Measurements from ENCODE around the gene ALDH5A1.

ALDH5A1 gene

GRCh38 chr6:24524805-24525204, 30.0 kb downstream of the ALDH5A1 start:
- peak; percentile 29 for DNase-seq (ENCODE audit: low read depth, low spot score)

- no peak for DNase-seq (ENCODE audit: low read depth, low spot score)
These were observed 35.2 kb downstream of the ALDH5A1 start for GRCh38 chr6:24529985-24530384.

- DNase-seq (ENCODE audit: low read depth, low spot score): no peak
These were observed 39.6 kb downstream of the ALDH5A1 start for GRCh38 chr6:24534329-24534728.

GRCh38 chr6:24535210-24535609, 40.4 kb downstream of the ALDH5A1 start:
- DNase-seq (ENCODE audit: low read depth, low spot score): no peak

GRCh38 chr6:24536466-24536865, 41.7 kb downstream of the ALDH5A1 start:
- DNase-seq (ENCODE audit: low read depth, low spot score): no peak

GRCh38 chr6:24537082-24537699, 42.4 kb downstream of the ALDH5A1 start:
- no peak for DNase-seq (ENCODE audit: low read depth, low spot score)

GRCh38 chr6:24537771-24538385, 43.1 kb downstream of the ALDH5A1 start:
- DNase-seq (ENCODE audit: low read depth, low spot score): no peak

GRCh38 chr6:24539416-24539815, 44.6 kb downstream of the ALDH5A1 start:
- no peak for DNase-seq (ENCODE audit: low read depth, low spot score)

- no peak for DNase-seq (ENCODE audit: low read depth, low spot score)
These were observed 45.4 kb downstream of the ALDH5A1 start for GRCh38 chr6:24540197-24540596.

- DNase-seq (ENCODE audit: low read depth, low spot score): no peak
These were observed 48.9 kb downstream of the ALDH5A1 start for GRCh38 chr6:24543683-24544082.

- no peak for DNase-seq (ENCODE audit: low read depth, low spot score)
These were observed 50.4 kb downstream of the ALDH5A1 start for GRCh38 chr6:24545183-24545582.

GRCh38 chr6:24545691-24546090, 50.9 kb downstream of the ALDH5A1 start:
- DNase-seq (ENCODE audit: low read depth, low spot score): no peak

GRCh38 chr6:24546439-24546838, 51.7 kb downstream of the ALDH5A1 start:
- no peak for DNase-seq (ENCODE audit: low read depth, low spot score)

- DNase-seq (ENCODE audit: low read depth, low spot score): peak; percentile 83
These were observed 52.5 kb downstream of the ALDH5A1 start for GRCh38 chr6:24547243-24547642.

GRCh38 chr6:24549158-24549557, 54.4 kb downstream of the ALDH5A1 start:
- DNase-seq (ENCODE audit: low read depth, low spot score): no peak

GRCh38 chr6:24549674-24550353, 55.0 kb downstream of the ALDH5A1 start:
- peak; percentile 18 for DNase-seq (ENCODE audit: low read depth, low spot score)

- DNase-seq (ENCODE audit: low read depth, low spot score): peak; percentile 12
These were observed 56.4 kb downstream of the ALDH5A1 start for GRCh38 chr6:24551139-24551538.

GRCh38 chr6:24554474-24554873, 59.7 kb downstream of the ALDH5A1 start:
- DNase-seq (ENCODE audit: low read depth, low spot score): no peak

- no peak for DNase-seq (ENCODE audit: low read depth, low spot score)
These were observed 63.7 kb downstream of the ALDH5A1 start for GRCh38 chr6:24558516-24558915.

- no peak for DNase-seq (ENCODE audit: low read depth, low spot score)
These were observed 69.3 kb downstream of the ALDH5A1 start for GRCh38 chr6:24564081-24564480.

- DNase-seq (ENCODE audit: low read depth, low spot score): no peak
These were observed 70.4 kb downstream of the ALDH5A1 start for GRCh38 chr6:24565196-24565595.

- DNase-seq (ENCODE audit: low read depth, low spot score): no peak
These were observed 71.4 kb downstream of the ALDH5A1 start for GRCh38 chr6:24566020-24566767.
